Measurements from ENCODE around the gene METTL1.

METTL1 gene

GRCh38 chr12:57755454-57756372 lies 16.2 kb downstream of the METTL1 start:
- Histone ChIP-seq H3K9me3 (ENCODE audit: control insufficient read depth, low read length) (no peaks in the 10 kb centered on the region), H3K9ac (ENCODE audit: low read length) (peak overlapping the region; percentile 64), H3K4me1 (ENCODE audit: control insufficient read depth, insufficient read depth, low read length) (peaks cover 29% of the 10 kb centered on the region), H3K27me3 (ENCODE audit: control insufficient read depth, insufficient read depth, low read length) (no peaks in the 10 kb centered on the region), H3K36me3 (ENCODE audit: control insufficient read depth, insufficient read depth, low read length) (no peaks in the 10 kb centered on the region), H3K4me3 (ENCODE audit: low read length) (no peak overlapping the region)

DNA sequence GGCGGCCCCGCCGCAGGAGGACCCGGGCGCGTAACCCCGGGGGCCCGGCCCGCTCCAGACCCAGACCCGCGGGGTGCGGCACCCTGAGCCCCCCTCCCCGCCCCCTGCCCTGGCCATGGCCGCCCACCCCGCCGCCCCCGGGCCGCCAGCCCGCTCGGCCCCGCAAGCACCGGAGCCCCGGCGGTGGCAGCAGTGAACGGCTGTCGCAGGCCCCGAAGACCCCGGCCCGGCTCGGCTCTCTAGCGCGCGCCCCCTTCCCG lies 16.8 kb downstream of the METTL1 start:
- peaks cover 29% of the 10 kb centered on the region for H3K4me1 ChIP-seq (ENCODE audit: control insufficient read depth, insufficient read depth, low read length)
- H3K4me3 ChIP-seq (ENCODE audit: low read length) = no peak overlapping the region

GRCh38 chr12:57754411-57755193 lies 17.3 kb downstream of the METTL1 start, which contains the start of gene MARCHF9:
Gene MARCHF9, plus strand, starts transcription at chr12:57755103. Its CDS starts 426 bp downstream, at chr12:57755529.
- H3K36me3 ChIP-seq (ENCODE audit: control insufficient read depth, insufficient read depth, low read length) = no peaks in the 10 kb centered on the region
- no peaks in the 10 kb centered on the region for H3K27me3 ChIP-seq (ENCODE audit: control insufficient read depth, insufficient read depth, low read length)
- H3K4me3 ChIP-seq (ENCODE audit: low read length) = no peak within 1 kb of the TSS
- peak within 1 kb of the TSS; percentile 64 for H3K9ac ChIP-seq (ENCODE audit: low read length)
- H3K9me3 ChIP-seq (ENCODE audit: control insufficient read depth, low read length) = no peaks in the 10 kb centered on the region
- peaks cover 29% of the 10 kb centered on the region for H3K4me1 ChIP-seq (ENCODE audit: control insufficient read depth, insufficient read depth, low read length)

More for the DNA sequence above, 16.8 kb downstream of the METTL1 start:
- Histone ChIP-seq H3K36me3 (ENCODE audit: control insufficient read depth, insufficient read depth, low read length) (no peaks in the 10 kb centered on the region), H3K9ac (ENCODE audit: low read length) (no peak overlapping the region), H3K9me3 (ENCODE audit: control insufficient read depth, low read length) (no peaks in the 10 kb centered on the region), H3K27me3 (ENCODE audit: control insufficient read depth, insufficient read depth, low read length) (no peaks in the 10 kb centered on the region)

GRCh38 chr12:57753756-57754337 lies 18.1 kb downstream of the METTL1 start:
- no peaks in the 10 kb centered on the region for H3K27me3 ChIP-seq (ENCODE audit: control insufficient read depth, insufficient read depth, low read length)
- no peaks in the 10 kb centered on the region for H3K9me3 ChIP-seq (ENCODE audit: control insufficient read depth, low read length)
- H3K9ac ChIP-seq (ENCODE audit: low read length) = no peak overlapping the region
- no peaks in the 10 kb centered on the region for H3K36me3 ChIP-seq (ENCODE audit: control insufficient read depth, insufficient read depth, low read length)
- peaks cover 29% of the 10 kb centered on the region for H3K4me1 ChIP-seq (ENCODE audit: control insufficient read depth, insufficient read depth, low read length)
- H3K4me3 ChIP-seq (ENCODE audit: low read length) = no peak overlapping the region

- Histone ChIP-seq H3K36me3 (ENCODE audit: control insufficient read depth, insufficient read depth, low read length) (no peaks in the 10 kb centered on the region), H3K9ac (ENCODE audit: low read length) (peak overlapping the region; percentile 8), H3K4me3 (ENCODE audit: low read length) (no peak overlapping the region), H3K9me3 (ENCODE audit: control insufficient read depth, low read length) (no peaks in the 10 kb centered on the region), H3K27me3 (ENCODE audit: control insufficient read depth, insufficient read depth, low read length) (no peaks in the 10 kb centered on the region), H3K4me1 (ENCODE audit: control insufficient read depth, insufficient read depth, low read length) (peaks cover 29% of the 10 kb centered on the region)
These were observed 19.3 kb downstream of the METTL1 start for GRCh38 chr12:57752668-57753000.

DNA sequence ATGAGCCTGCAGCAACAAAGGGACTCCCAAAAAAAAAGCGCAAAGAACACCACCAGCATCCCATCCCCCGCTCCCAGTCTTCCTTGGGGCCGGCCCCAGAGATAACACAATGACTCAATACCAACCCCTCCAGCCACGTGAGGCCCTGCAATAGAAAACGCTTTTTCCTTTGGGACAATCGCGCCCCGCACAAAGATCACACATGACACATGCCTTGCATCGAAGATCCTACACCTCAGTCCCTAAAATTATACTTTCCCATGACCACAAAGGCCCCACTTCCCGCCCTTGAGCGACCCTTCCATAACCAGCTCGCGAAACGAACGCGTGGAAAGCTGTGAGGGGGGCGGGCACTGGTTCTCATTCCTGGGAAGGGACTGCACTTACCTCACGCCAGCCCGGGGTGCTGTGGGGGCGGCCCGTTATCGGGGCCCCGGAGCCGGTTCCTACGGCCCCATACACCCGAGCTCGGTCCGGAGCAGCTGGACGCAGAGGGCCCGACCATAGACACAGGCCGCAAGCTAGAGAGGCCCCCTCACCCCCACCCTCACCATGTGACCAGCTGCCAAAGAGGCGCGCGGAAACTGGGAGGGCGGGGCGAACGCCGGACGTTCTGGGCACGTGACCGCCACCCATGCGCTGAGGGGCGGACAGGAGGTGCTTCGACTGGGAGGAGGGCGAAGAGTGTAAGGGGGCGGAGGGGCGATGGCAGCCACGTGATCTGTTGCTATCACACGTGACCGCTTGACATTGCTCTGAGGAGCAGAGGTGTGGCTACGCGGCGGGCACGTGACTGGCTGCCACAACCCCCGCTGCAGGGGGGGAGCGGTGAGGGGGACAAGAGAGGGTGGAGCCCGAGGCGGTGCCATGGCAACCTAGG lies 19.9 kb downstream of the METTL1 start, which contains the start of gene CDK4:
CDK4 (minus strand) TSS at position 523 of the 880 bp plus-strand sequence. CDS start 593 bp downstream, outside the sequence.
- H3K4me1 ChIP-seq (ENCODE audit: control insufficient read depth, insufficient read depth, low read length) = peaks cover 29% of the 10 kb centered on the region
- peak within 1 kb of the TSS; percentile 74 for H3K9ac ChIP-seq (ENCODE audit: low read length)

GRCh38 chr12:57751432-57751787 lies 20.5 kb downstream of the METTL1 start:
- Histone ChIP-seq H3K9me3 (ENCODE audit: control insufficient read depth, low read length) (no peaks in the 10 kb centered on the region), H3K27me3 (ENCODE audit: control insufficient read depth, insufficient read depth, low read length) (no peaks in the 10 kb centered on the region), H3K4me3 (ENCODE audit: low read length) (peak overlapping the region; percentile 60), H3K9ac (ENCODE audit: low read length) (peak overlapping the region; percentile 74), H3K4me1 (ENCODE audit: control insufficient read depth, insufficient read depth, low read length) (peaks cover 26% of the 10 kb centered on the region), H3K36me3 (ENCODE audit: control insufficient read depth, insufficient read depth, low read length) (no peaks in the 10 kb centered on the region)

More for the DNA sequence above, 19.9 kb downstream of the METTL1 start, which contains the start of gene CDK4:
- peak within 1 kb of the TSS; percentile 60 for H3K4me3 ChIP-seq (ENCODE audit: low read length)
- no peaks in the 10 kb centered on the region for H3K27me3 ChIP-seq (ENCODE audit: control insufficient read depth, insufficient read depth, low read length)
- H3K9me3 ChIP-seq (ENCODE audit: control insufficient read depth, low read length) = no peaks in the 10 kb centered on the region
- H3K36me3 ChIP-seq (ENCODE audit: control insufficient read depth, insufficient read depth, low read length) = no peaks in the 10 kb centered on the region

GRCh38 chr12:57750561-57751431 lies 21.1 kb downstream of the METTL1 start:
- no peaks in the 10 kb centered on the region for H3K36me3 ChIP-seq (ENCODE audit: control insufficient read depth, insufficient read depth, low read length)
- peak overlapping the region; percentile 60 for H3K4me3 ChIP-seq (ENCODE audit: low read length)
- peak overlapping the region; percentile 74 for H3K9ac ChIP-seq (ENCODE audit: low read length)
- peaks cover 25% of the 10 kb centered on the region for H3K4me1 ChIP-seq (ENCODE audit: control insufficient read depth, insufficient read depth, low read length)
- H3K27me3 ChIP-seq (ENCODE audit: control insufficient read depth, insufficient read depth, low read length) = no peaks in the 10 kb centered on the region
- no peaks in the 10 kb centered on the region for H3K9me3 ChIP-seq (ENCODE audit: control insufficient read depth, low read length)

GRCh38 chr12:57749061-57749460 lies 22.8 kb downstream of the METTL1 start:
- Histone ChIP-seq H3K9ac (ENCODE audit: low read length) (no peak overlapping the region), H3K9me3 (ENCODE audit: control insufficient read depth, low read length) (no peaks in the 10 kb centered on the region), H3K36me3 (ENCODE audit: control insufficient read depth, insufficient read depth, low read length) (no peaks in the 10 kb centered on the region), H3K4me1 (ENCODE audit: control insufficient read depth, insufficient read depth, low read length) (peaks cover 27% of the 10 kb centered on the region), H3K4me3 (ENCODE audit: low read length) (no peak overlapping the region), H3K27me3 (ENCODE audit: control insufficient read depth, insufficient read depth, low read length) (no peaks in the 10 kb centered on the region)

- H3K36me3 ChIP-seq (ENCODE audit: control insufficient read depth, insufficient read depth, low read length) = no peaks in the 10 kb centered on the region
- H3K4me3 ChIP-seq (ENCODE audit: low read length) = no peak overlapping the region
- H3K27me3 ChIP-seq (ENCODE audit: control insufficient read depth, insufficient read depth, low read length) = peaks cover 10% of the 10 kb centered on the region
- peaks cover 16% of the 10 kb centered on the region for H3K4me1 ChIP-seq (ENCODE audit: control insufficient read depth, insufficient read depth, low read length)
- H3K9me3 ChIP-seq (ENCODE audit: control insufficient read depth, low read length) = no peaks in the 10 kb centered on the region
- no peak overlapping the region for H3K9ac ChIP-seq (ENCODE audit: low read length)
These were observed 25.9 kb downstream of the METTL1 start for GRCh38 chr12:57746025-57746424.

- H3K36me3 ChIP-seq (ENCODE audit: control insufficient read depth, insufficient read depth, low read length) = no peaks in the 10 kb centered on the region
These were observed 26.4 kb downstream of the METTL1 start for GRCh38 chr12:57745485-57745881.

More at GRCh38 chr12:57745485-57745881, 26.4 kb downstream of the METTL1 start:
- Histone ChIP-seq H3K9me3 (ENCODE audit: control insufficient read depth, low read length) (no peaks in the 10 kb centered on the region), H3K4me1 (ENCODE audit: control insufficient read depth, insufficient read depth, low read length) (peaks cover 16% of the 10 kb centered on the region), H3K27me3 (ENCODE audit: control insufficient read depth, insufficient read depth, low read length) (peaks cover 15% of the 10 kb centered on the region), H3K4me3 (ENCODE audit: low read length) (peak overlapping the region; percentile 78), H3K9ac (ENCODE audit: low read length) (peak overlapping the region; percentile 92)
